Hypothalamus (tissue), 51 donors: Measurements from ENCODE around the gene PCDHB5.
A peak's percentile ranks its signal among the peaks of the same experiment; 100 is the strongest.
"Not testable (repeated sequence)": the region's sequence is repeated elsewhere in the genome, so short reads cannot be mapped to it uniquely, and the experiment has no call there.

Experiments
- DNase-seq, 51 donors: peaks; one replicate each; lab custom pipeline; 2025; lab: John Stamatoyannopoulos, UW

The PCDHB5 gene

DNA sequence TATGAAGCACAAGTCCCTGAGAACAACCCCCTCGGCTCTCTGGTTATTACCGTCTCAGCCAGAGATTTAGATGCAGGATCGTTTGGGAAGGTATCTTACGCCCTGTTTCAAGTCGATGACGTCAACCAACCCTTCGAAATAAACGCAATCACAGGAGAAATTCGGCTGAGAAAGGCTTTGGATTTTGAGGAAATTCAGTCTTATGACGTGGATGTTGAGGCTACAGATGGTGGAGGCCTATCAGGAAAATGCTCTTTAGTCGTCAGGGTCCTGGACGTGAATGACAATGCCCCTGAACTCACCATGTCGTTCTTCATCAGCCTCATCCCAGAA, 16.0 kb downstream of the PCDHB5 start:
- DNase-seq, result no peak

GRCh38 chr5:141151632-141152031, 16.6 kb downstream of the PCDHB5 start:
- DNase-seq, result not testable (repeated sequence)

DNA sequence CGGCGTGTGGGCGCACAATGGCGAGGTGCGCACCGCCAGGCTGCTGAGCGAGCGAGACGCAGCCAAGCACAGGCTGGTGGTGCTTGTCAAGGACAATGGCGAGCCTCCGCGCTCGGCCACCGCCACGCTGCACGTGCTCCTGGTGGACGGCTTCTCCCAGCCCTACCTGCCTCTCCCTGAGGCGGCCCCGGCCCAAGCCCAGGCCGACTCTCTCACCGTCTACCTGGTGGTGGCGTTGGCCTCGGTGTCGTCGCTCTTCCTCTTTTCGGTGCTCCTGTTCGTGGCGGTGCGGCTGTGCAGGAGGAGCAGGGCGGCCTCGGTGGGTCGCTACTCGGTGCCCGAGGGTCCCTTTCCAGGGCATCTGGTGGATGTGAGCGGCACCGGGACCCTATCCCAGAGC, 17.1 kb downstream of the PCDHB5 start:
- not testable (repeated sequence) for DNase-seq

GRCh38 chr5:141155540-141156374, 20.8 kb downstream of the PCDHB5 start:
- no peak for DNase-seq

- DNase-seq, result not testable (repeated sequence)
Observed at GRCh38 chr5:141157356-141157755, 22.4 kb downstream of the PCDHB5 start.

DNA sequence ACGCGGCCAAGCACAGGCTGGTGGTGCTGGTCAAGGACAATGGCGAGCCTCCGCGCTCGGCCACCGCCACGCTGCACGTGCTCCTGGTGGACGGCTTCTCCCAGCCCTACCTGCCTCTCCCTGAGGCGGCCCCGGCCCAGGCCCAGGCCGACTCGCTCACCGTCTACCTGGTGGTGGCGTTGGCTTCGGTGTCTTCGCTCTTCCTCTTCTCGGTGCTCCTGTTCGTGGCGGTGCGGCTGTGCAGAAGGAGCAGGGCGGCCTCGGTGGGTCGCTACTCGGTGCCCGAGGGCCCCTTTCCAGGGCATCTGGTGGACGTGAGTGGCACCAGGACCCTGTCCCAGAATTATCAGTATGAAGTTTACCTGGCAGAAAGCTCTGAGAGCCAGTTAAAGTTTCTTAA, 22.9 kb downstream of the PCDHB5 start:
- not testable (repeated sequence) for DNase-seq

- peak in 7 of 51 donors; percentile 10 to 23 (median 16) for DNase-seq
Observed at GRCh38 chr5:141172381-141173204, 37.6 kb downstream of the PCDHB5 start, which contains the start of gene PCDHB7. TSS of gene PCDHB7 (plus strand) at chr5:141172644. CDS start at chr5:141172836, 192 bp downstream.

GRCh38 chr5:141174291-141175104, 39.5 kb downstream of the PCDHB5 start:
- DNase-seq, result not testable (repeated sequence)

DNA sequence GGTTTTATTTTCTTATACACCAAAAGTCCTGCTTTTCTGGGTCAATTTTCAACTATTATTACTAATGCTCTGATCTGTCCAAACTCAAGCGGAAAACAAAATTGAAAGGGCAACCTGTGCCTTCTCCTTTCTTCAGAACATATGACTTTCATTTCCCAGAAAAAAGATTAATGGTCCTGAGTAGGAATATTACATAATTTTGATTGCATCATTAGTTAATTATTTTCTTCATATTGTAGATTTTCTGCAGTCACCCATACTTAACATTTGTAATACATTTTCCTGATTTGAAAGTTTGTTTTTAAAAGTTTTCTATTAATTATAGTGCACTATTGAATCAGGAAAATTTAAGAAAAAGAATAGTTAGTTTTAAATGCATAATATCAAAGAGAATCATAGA, 40.9 kb downstream of the PCDHB5 start:
- no peak for DNase-seq

DNA sequence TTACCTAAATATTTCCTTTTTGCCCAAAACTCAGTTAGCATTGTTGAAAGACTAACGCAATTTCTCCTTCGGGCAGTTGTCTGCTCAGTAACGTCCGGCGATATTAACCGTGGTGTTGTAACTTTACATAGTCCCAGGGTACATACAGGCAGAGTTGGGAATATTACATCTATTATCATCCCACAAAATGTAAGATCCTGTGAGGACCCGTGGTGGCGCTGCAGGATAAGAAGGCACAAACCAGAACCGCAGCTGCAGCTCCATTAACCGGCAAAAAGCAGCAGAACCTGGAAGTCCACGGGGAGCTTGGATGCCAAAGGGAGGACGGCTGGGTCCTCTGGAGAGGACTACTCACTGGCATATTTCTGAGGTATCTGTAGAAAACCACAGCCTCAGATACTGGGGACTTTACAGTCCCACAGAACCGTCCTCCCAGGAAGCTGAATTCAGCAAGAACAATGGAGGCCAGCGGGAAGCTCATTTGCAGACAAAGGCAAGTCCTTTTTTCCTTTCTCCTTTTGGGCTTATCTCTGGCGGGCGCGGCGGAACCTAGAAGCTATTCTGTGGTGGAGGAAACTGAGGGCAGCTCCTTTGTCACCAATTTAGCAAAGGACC, 42.7 kb downstream of the PCDHB5 start, which contains the start of gene PCDHB8:
TSS of gene PCDHB8 (plus strand) at position 214 of the 615 bp plus-strand sequence. CDS start at position 459, 245 bp downstream.
- not testable (repeated sequence) for DNase-seq

- not testable (repeated sequence) for DNase-seq
Observed at GRCh38 chr5:141179371-141179770, 44.4 kb downstream of the PCDHB5 start.

DNA sequence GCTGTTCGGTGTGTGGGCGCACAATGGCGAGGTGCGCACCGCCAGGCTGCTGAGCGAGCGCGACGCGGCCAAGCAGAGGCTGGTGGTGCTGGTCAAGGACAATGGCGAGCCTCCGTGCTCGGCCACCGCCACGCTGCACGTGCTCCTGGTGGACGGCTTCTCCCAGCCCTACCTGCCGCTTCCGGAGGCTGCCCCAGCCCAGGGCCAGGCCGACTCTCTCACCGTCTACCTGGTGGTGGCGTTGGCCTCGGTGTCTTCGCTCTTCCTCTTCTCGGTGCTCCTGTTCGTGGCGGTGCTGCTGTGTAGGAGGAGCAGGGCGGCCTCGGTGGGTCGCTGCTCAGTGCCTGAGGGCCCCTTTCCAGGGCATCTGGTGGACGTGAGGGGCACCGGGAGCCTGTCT, 44.9 kb downstream of the PCDHB5 start:
- not testable (repeated sequence) for DNase-seq

GRCh38 chr5:141180313-141180712, 45.3 kb downstream of the PCDHB5 start:
- DNase-seq, result no peak

DNA sequence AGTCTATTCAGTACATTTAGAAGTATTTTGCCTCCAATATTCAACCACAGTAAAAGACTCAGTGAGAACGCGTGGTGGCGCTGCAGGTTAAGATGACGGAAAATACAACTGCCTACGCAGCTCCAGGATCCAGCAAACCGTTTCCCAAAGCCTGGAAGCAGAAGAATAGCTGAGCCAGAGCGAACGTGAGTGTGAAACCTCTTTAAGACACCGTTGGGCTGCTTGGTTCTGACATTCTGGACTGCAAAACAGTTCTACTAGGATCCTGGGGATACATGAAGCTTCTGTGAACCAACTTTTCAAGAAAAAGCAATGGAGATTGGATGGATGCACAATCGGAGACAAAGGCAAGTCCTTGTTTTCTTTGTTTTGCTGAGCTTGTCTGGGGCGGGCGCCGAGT, 47.2 kb downstream of the PCDHB5 start, which contains the start of gene PCDHB16:
TSS of gene PCDHB16 (plus strand) at position 140 of the 400 bp plus-strand sequence. CDS start at position 313, 173 bp downstream.
- peak in 9 of 51 donors; percentile 7 to 58 (median 29) for DNase-seq

DNA sequence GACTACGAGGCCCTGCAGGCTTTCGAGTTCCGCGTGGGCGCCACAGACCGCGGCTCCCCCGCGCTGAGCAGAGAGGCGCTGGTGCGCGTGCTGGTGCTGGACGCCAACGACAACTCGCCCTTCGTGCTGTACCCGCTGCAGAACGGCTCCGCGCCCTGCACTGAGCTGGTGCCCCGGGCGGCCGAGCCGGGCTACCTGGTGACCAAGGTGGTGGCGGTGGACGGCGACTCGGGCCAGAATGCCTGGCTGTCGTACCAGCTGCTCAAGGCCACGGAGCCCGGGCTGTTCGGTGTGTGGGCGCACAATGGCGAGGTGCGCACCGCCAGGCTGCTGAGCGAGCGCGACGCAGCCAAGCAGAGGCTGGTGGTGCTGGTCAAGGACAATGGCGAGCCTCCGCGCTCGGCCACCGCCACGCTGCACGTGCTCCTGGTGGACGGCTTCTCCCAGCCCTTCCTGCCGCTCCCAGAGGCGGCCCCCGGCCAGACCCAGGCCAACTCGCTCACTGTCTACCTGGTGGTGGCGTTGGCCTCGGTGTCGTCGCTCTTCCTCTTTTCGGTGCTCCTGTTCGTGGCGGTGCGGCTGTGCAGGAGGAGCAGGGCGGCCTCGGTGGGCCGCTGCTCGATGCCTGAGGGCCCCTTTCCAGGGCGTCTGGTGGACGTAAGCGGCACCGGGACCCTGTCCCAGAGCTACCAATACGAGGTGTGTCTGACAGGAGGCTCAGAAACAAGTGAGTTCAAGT, 49.3 kb downstream of the PCDHB5 start:
- DNase-seq, result not testable (repeated sequence)

- peak in 1 of 51 donors; percentile 15 for DNase-seq
Observed at GRCh38 chr5:141186897-141187512, 52.0 kb downstream of the PCDHB5 start, which contains the start of gene PCDHB9. TSS of gene PCDHB9 (plus strand) at chr5:141187161. CDS start at chr5:141187319, 158 bp downstream.
